22Rv1 (cell line): ENCODE measurements around the gene RFTN1.

Source experiments
- H3K27ac ChIP-seq: fragments of 450-650 bp; 2 replicates; pipeline ENCODE4 v1.5.1; 2017
- ZFX ChIP-seq: fragments of 450-650 bp; IDR thresholded peaks from 2 replicates; pipeline ENCODE4 v1.6.1; 2017; ENCODE audit warnings: antibody characterized with exemption, borderline replicate concordance
- TF ChIP-seq, protein P1 (sequence below): fragments of 450-650 bp; IDR thresholded peaks from 2 replicates; pipeline ENCODE4 v1.5.1; 2017; ENCODE audit warnings: mild to moderate bottlenecking

The RFTN1 gene

DNA sequence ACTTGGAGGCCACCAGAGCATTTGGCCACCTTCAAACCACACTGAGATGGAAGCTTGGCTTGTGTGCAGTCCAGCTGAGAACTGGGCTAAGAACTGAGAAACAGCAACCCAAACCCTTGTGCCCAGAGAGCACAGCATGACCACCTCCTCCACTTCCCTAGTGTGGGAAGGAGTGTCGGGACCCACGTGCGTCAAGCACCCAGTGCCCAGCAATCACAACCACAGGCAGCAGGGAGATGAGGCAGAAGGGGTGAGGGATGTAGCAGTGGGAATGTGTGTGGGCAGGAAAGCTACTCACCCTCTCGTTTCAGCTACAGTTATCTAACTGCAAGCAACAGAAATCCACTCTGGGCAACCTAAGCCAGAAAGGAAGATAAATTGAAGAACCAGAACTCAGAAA lies 25.0 kb upstream of the RFTN1 start:
- H3K27ac ChIP-seq: no peak overlapping the region
- no peak for TF ChIP-seq ZFX
- TF ChIP-seq, protein P1, sequence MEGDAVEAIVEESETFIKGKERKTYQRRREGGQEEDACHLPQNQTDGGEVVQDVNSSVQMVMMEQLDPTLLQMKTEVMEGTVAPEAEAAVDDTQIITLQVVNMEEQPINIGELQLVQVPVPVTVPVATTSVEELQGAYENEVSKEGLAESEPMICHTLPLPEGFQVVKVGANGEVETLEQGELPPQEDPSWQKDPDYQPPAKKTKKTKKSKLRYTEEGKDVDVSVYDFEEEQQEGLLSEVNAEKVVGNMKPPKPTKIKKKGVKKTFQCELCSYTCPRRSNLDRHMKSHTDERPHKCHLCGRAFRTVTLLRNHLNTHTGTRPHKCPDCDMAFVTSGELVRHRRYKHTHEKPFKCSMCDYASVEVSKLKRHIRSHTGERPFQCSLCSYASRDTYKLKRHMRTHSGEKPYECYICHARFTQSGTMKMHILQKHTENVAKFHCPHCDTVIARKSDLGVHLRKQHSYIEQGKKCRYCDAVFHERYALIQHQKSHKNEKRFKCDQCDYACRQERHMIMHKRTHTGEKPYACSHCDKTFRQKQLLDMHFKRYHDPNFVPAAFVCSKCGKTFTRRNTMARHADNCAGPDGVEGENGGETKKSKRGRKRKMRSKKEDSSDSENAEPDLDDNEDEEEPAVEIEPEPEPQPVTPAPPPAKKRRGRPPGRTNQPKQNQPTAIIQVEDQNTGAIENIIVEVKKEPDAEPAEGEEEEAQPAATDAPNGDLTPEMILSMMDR: no peak

DNA sequence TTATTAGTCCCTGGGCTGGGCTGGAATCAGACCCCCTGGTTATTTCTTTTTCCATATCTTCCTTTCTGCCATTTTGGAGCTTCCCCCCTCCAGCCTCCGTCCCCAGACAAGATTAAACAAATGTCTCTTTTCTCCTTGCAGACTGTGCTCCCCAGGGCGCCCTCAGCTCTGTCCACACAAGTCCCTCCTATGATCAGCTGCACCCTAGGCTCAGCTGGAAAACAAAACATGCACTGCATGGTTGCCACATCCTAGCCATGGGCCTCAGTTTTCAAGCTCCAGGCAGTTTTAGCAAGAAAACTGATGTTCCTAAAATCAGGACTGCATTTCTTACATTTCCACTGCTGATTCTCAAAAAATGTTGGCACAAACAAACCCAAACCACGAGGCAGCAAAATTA lies 23.5 kb upstream of the RFTN1 start:
- H3K27ac ChIP-seq: no peak overlapping the region
- TF ChIP-seq, protein P1: no peak
- TF ChIP-seq ZFX: no peak

DNA sequence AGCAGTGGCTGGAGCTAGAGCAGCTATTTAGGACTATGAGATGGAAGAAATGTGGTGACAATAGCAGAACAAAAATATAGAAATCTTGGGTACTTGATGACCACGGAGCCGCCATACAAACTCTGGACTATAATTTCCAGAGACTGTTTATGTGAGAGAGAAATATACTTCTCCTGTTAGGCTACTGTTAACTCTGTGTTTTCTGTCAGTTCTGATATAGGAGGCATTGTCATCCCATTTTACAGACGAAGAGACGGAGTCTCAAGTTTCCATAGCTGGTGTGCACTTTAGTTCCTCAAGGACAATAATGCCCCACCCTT lies 22.8 kb upstream of the RFTN1 start:
- H3K27ac ChIP-seq: no peak overlapping the region
- TF ChIP-seq ZFX: no peak
- TF ChIP-seq, protein P1: no peak

DNA sequence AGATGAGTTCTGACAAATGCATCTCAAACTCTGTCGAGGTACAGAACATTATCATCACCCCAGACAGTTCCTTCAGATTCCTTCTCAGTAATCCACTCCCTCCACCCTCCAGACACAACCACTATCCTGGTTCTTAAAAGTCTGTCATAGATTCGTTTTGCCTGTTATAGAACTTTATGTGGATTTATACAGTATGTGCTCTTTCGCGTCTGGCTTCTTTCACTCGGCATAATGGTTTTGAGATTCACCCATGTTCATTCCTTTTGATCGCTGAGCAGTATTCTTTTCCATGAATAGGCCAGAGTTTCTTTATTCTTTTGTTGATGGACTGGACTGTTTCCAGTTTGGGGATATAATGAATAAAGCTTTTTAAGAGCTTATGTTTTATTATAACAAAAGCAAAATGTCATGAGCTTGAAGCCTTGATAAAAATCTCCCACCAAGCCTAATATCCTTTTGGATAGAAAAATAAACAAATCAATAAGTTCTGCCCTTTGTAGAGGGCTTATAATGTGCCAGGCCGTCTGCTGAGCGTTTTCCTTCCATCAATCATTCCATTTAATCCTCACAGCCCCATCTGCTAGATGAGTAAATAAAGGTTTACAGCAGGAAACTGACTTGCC lies 21.3 kb upstream of the RFTN1 start:
- TF ChIP-seq ZFX: no peak
- TF ChIP-seq, protein P1: no peak
- H3K27ac ChIP-seq: no peak overlapping the region

DNA sequence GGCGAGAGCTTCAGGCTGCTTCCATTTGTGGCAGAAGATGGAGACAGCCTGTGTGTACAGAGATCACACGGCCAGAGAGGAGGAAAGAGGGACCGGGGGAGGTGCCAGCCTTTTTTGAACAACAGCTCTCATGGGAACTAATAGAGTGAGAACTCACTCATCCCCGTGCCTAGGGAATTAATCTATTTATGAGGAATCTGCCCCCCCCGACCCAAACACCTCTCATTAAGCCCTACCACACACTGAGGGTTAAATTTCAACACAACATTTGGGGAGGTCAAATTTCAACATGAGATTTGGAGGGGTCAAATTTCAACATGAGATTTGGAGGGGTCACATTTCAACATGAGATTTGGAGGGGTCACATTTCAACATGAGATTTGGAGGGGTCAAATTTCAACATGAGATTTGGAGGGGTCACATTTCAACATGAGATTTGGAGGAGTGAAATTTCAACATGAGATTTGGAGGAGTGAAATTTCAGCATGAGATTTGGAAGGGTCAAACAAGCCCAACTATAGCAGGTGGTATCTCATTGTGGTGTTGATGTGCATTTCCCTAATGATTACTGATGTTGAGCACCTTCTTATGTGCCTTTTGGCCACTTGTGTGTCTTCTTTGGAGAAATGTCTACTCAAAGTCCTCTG lies 20.6 kb upstream of the RFTN1 start:
- no peak for TF ChIP-seq ZFX
- TF ChIP-seq, protein P1: no peak
- no peak overlapping the region for H3K27ac ChIP-seq

DNA sequence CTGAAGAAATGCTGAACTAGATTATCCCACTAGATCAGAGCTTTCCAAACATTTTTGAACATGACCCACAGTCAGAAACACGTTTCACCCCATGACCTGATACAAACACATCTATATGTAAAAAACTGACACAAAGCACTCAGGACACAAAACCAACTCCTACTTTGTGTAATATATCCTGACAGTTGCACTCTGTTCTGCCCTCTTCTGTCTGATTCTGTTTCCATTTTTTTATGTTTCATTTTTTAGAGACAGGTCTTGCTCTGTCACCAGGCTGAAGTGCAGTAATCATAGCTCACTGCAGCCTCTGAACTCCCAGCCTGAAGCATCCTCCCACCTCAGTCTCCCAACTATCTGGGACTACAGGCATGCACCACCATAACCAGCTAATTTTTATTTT lies 15.8 kb upstream of the RFTN1 start:
- no peak overlapping the region for H3K27ac ChIP-seq
- TF ChIP-seq ZFX: no peak
- TF ChIP-seq, protein P1: no peak

DNA sequence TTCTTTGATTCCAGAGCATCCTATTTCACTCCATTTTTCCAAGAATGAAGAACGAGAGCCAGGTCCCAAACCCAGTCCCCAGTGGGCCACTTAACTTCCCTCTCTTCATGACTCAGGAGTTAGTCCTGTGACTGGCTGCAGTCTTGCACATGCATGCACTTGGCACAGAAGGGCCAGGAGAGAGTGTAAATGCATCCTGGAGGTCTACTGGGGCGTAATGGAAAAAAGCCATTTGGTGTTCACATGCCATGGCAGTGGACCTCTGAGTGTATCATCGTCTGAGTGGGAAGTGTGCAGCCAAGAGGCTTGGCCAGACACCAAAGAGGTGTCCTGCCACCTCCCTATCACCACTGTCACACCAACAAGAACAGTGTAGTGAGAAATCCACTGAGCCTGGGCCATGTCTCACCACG lies 15.1 kb upstream of the RFTN1 start:
- TF ChIP-seq ZFX: no peak
- H3K27ac ChIP-seq: no peak overlapping the region

DNA sequence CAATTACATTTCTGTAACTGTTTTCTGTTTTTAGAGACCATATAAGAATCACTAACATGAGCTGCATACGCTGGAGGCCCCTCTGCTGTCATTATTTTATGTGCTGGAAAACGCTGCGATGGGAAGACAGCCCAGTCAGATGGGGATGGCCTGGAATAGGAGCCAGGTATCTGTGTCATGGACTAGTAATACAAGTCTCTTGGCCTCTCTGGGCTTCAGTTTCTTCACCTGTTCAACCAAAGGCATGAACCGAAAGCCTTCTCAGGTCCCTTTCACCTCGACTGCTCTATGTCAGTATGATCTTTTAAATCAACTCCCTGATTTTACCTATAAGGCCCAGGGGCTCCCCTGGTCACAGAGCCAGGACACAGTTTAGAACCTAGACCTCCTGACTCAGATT lies 14.6 kb upstream of the RFTN1 start:
- no peak overlapping the region for H3K27ac ChIP-seq
- TF ChIP-seq, protein P1: no peak
